Fibroblast of skin of left quadriceps (primary cell): ENCODE results near the gene CPTP.

ENCODE experiments used
- DNase-seq, 2 experiments: peaks; one replicate each; pipeline ENCODE4 v3.0.0-alpha.2; 2013; ENCODE audit warnings: low read depth in 2 of 2

Gene CPTP

GRCh38 chr1:1334835-1335234 lies 10.2 kb downstream of the CPTP start:
- no peak for DNase-seq

DNA sequence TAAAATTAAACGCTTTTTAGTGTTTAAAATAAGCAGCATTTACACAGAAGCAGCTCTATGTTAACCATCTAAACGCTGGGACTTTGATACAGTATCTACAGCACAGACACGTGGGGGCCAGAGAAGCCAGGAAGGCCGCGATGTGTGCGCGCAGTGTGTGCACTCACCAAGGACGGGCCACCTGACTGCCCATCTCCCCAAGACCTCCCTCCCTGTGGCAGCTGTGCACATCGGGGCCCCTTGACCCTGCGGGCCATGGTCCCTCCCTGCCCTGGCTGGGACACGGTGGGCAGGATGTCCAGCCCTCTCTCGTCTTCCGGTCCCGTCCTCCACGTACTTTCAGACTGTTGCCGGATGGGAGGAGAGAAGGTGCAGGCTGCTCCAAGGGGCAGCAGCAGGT lies 10.7 kb downstream of the CPTP start:
- no peak for DNase-seq

DNA sequence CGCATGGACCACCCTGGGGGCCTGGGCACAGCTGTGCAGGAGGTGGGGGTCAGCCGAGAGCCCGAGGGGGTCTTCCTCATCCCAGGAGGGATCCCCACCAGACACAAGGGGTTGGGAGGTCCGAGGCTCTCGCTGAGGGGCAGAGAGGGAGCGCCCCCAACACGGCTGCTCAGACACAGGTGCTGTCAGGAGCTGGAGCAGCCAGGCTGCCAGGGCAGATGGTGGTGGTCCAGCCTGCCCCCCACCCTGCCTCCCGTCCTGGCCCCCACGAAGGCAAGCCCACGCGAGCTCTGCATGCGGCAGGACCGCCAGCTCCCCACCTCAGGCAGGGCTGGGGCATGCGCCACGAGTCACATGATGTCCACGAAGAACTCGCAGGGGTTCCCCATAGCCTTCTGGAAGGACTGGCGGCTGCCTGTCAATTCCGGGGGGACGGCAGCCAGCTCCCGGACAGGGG lies 11.2 kb downstream of the CPTP start:
- DNase-seq = no peak

DNA sequence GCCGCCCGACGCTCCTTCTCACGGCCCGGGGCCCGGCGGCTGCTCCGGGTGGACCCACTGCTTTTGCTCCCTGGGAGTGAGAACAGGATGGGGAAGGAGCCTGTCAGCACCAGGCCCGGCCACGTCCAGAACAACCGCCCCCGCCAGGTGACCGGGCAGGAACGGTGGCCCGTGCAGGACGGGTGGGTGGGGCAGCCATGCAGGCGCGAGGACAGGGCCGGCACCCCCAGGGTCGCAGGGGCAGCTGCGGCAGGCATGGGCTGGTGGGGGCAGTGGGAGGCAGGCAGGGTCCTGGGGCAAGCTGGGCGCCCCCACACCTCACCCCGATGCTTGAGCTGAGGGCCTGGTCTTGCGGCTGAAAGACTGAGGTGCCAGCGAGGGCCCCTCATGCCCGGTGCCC lies 11.8 kb downstream of the CPTP start:
- no peak for DNase-seq

- DNase-seq = no peak
Observed at GRCh38 chr1:1336931-1337792, 12.6 kb downstream of the CPTP start.

GRCh38 chr1:1337793-1338147 lies 13.2 kb downstream of the CPTP start:
- DNase-seq = no peak

GRCh38 chr1:1338278-1338677 lies 13.7 kb downstream of the CPTP start:
- no peak for DNase-seq

- no peak for DNase-seq
Observed at GRCh38 chr1:1340185-1340584, 15.6 kb downstream of the CPTP start.

DNA sequence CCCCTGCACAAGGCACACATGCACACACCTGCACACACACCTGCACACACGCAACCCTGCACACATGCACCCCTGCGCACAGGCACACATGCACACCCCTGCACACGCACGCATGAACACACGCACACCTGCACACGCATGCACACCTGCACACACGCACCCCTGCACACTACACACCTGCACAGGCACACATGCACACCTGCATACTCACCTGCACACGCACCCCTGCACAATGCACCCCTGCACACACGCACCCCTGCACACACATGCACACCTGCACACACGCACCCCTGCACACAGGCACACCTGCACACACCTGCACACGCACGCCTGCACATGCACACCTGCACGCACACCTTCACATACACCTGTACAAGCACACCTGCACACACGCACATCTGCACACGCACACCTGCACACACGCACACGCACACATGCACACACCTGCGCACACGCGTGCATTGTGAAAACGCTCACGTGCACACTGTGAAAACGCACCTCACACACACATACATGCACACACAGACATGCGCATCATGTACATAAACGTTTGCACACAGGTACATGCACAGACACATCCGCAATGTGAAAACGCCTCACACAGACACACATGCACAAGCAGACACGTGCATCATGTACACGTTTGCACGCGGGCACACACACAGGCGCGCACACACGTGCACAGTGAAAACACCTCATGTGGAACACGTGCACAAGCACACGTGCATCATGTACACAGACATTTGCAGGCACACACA lies 16.4 kb downstream of the CPTP start:
- no peak for DNase-seq

GRCh38 chr1:1341549-1342021 lies 17.0 kb downstream of the CPTP start:
- DNase-seq = no peak

GRCh38 chr1:1342061-1342562 lies 17.5 kb downstream of the CPTP start:
- DNase-seq = no peak

DNA sequence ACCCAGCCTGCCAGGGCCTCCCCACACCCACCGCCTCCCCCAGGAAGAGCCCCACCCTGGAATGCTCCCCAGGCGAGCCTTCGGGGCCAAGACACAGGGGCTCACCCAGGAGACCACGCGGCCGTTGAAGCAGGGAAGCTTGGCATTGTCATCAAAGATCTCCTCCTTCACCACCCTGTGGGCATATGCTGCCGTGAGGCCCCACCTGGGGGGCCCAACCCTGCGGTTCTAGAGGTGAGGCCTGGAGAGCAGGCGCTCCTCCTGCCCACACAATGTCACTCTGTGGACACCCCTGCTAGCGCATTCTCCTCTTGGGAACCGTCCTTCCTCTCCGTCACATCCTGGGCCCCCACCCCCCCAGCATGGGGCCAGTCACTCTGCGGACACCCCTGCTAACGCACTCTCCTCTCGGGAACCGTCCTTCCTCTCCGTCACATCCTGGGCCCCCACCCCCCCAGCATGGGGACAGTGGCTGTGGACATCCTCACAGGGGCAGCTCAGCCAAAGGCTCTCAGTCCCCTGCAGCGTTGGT lies 18.0 kb downstream of the CPTP start:
- DNase-seq = no peak

- no peak for DNase-seq
Observed at GRCh38 chr1:1343811-1344421, 19.3 kb downstream of the CPTP start.

- DNase-seq = no peak
Observed at GRCh38 chr1:1344655-1345361, 20.2 kb downstream of the CPTP start.

DNA sequence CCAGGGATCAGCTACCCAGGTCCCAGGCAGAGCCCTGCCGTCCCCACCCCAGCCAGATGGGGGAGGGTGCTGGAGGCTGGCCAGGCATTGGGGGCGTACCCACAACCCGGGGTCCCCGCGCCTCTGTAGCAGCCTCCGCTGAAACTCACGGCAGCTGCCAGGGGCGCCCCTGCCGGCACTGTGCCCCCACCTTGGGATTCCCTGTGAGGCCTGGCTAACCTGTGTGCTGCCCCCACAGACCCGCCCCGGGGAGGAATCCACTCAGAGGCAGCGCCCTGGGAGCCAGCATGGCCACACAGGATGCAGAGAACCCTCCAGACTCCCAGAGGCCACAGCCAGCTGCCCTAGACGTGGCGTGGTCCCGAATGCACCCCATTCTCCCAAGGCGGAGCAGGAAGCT lies 20.8 kb downstream of the CPTP start:
- no peak for DNase-seq

- no peak for DNase-seq
Observed at GRCh38 chr1:1345860-1346500, 21.4 kb downstream of the CPTP start.

DNA sequence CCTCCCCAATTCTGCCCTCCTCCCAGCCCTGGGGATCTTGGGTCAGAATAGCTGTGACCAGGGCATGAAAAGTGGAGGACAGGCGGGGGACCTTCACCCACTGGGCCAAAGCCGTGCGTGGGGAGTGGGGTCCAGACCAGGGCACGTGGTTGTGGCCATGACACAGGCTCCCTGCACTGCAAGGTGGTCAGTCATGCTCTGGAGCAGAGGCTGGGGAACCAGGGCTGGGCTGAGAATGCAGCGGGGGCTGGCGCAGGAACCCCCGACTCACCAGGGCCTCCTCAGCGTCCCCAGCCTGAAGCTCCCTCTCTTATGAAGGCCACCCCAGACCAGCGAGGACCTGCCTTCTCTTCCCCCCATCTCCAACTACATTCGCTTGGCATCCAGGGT lies 21.9 kb downstream of the CPTP start:
- no peak for DNase-seq

DNA sequence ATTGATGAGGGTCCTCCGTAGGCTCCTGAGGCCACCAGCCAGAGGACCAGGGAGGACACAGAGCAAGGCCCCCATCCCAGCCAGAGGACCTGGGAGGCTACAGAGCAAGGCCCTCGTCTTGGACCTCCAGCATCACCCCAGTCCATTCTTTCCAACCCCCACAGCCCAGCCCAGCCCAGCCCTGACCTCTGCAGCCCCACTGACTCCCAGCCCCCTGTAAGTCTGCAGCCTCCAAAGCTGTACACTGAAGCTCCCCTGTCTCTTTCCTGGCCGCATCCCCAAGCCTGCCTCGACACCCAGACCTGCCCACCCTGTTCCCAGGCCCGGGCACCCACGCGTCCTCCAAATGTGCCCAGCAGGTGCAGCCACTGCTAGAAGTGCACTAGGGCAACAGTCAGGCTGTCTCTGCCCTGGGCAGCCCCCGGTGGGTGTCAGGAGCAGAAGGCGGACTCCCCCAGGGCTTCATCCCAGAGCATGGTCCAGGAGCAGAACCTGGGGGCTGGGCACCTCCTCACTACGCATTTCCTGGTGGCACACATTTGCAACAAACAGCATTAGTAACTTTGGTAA lies 22.5 kb downstream of the CPTP start:
- no peak for DNase-seq

DNA sequence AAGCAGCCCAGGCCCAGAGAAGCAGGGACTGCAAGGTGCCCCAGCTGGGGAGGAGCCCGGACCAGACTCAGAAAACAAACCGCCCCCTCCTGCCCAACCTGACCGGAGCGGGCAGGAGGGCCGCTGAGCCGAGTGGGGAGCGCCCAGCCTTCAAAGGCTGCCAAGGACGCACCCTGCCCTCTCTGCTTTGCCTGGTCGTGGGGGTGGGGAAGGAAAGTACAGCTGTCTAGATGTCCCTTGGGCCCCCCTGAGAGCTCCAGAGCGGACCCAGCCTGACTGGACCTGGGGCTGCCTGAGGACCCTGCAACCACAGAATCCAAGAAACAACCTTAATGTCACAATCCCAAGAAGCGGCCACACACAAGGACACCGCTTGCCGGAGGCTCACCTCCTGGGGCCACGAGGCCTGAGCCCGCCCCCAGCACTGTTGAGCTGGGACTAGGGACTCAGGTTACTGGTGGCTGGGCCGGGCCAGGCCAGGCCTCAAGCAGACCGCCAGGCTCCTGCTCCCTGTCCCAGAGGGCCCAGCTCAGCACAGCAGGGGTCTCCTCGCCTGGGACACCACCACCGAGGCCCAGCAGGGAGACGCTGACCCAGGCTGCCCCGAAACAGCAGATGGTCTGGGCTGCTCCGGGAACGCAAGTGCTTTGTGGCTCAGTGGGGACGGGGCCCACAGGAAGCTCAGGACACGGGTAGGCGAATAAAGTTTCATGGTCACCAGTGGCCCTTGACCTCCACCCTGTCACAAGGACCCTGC lies 23.2 kb downstream of the CPTP start:
- no peak for DNase-seq
